Measurements from ENCODE around the gene CEP131.
A peak's percentile ranks its signal among the peaks of the same experiment; 100 is the strongest.

The CEP131 gene

DNA sequence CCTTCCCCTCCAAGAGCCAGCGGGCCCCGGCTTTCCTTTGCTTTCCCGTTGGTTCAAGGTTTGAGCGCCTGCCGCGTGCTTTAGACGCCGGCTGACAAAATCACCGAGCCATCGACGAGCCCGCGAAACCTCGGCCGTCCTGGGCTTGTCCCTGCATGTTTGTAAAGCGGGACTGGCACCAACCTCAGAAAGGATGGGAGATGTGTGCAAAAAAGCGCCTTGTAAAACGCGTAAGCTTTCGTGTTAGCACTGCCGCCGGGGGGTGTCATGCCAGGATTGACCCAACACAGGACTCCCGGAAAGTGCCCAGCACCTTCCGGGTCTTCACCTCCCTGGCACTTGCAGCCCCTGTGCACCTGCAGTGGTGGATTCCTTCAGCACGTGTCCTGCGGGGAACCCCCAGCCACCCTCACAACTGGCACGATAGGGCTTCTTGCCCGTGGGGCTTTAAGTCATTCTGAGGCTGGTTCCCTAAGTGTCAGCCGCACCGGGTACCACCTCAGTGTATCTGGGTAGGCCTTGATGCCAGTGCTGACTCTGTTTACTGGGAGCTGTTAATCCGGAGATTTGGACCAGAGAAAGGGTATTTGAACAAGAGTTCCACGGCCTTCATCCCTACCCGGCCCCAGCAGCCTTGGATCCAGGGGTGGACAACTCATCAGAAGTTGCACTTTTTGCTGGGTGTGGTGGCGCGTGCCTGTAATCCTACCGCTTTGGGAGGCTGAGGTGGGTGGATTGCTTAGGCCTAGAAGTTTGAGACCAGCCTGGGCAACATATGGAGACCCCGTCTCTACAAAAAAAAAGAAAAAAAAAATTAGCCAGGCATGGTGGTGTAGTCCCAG is 17.2 kb upstream of the CEP131 start:
- H3K9me3 ChIP-seq (ENCODE audit: control insufficient read depth in 1 of 2, low read length in 2 of 2): no peaks in the 10 kb centered on the region
- H3K27me3 ChIP-seq (ENCODE audit: control insufficient read depth in 1 of 2, insufficient read depth in 2 of 2, low read length in 2 of 2): no peaks in the 10 kb centered on the region
- H3K36me3 ChIP-seq (ENCODE audit: control insufficient read depth in 1 of 2, insufficient read depth in 2 of 2, low read length in 2 of 2): peaks cover 0 to 1% of the 10 kb centered on the region in 2 donors
- peak overlapping the region; percentile 66 to 70 for H3K9ac ChIP-seq (ENCODE audit: low read depth in 1 of 2, low read length in 2 of 2)
- peaks cover 22 to 24% of the 10 kb centered on the region in 2 donors for H3K4me1 ChIP-seq (ENCODE audit: control insufficient read depth in 1 of 2, insufficient read depth in 2 of 2, low read length in 2 of 2)
- peak overlapping the region; percentile 73 to 82 for H3K4me3 ChIP-seq (ENCODE audit: low read depth in 1 of 2, low read length in 2 of 2)
- H3K27ac ChIP-seq (ENCODE audit: low read depth, low read length): no peak overlapping the region

DNA sequence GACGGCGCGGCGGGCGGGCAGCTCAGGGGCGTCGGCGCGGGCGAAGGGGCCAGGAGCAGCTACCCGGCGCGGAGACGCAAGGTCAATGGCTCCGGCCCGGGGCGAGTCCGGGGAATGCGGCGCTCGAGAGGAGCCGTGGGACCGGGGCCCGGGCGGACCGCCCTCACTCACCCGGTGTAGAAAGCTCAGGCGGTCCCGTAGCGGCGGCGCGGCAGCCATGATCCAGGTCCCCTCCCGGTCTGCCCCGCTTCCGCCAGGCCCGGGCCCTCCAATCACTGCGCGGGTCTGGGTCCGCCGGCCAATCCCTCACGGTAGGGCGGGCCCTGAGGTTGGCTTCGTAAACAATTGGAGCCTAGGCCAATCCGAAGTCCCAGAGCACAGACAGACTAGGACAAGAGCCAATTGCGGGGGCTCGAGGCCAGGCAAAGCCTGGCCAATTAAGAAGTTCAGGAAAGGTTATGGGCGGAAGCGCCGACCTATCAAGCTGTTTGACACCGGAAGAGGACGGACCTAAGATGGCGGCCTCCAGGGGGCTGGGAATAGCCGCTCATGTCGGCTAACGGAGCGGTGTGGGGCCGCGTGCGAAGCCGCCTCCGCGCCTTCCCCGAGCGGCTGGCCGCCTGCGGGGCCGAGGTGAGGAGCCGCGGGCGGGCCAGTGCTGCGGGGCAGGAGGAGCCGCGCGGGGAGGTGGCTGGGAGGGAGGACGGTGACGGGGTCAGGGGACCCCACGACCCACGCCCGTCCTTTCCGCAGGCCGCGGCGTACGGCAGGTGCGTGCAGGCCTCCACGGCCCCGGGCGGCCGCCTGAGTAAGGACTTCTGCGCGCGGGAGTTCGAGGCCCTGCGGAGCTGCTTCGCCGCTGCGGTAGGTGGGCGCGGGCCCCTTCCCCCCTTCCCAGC is 16.3 kb upstream of the CEP131 start, which contains the start of the genes NDUFAF8 and TEPSIN:
Gene NDUFAF8, plus strand, starts transcription at position 504 of the 899 bp plus-strand sequence. Its CDS starts 46 bp downstream, at position 550.
Gene TEPSIN, minus strand, starts transcription at position 241 of the 899 bp plus-strand sequence. Its CDS starts 22 bp downstream, at position 219.
- H3K27me3 ChIP-seq (ENCODE audit: control insufficient read depth in 1 of 2, insufficient read depth in 2 of 2, low read length in 2 of 2): no peaks in the 10 kb centered on the region
- H3K36me3 ChIP-seq (ENCODE audit: control insufficient read depth in 1 of 2, insufficient read depth in 2 of 2, low read length in 2 of 2): no peaks in the 10 kb centered on the region
- peak within 1 kb of the TSS; percentile 82 to 94 for H3K4me3 ChIP-seq (ENCODE audit: low read depth in 1 of 2, low read length in 2 of 2)
- H3K9ac ChIP-seq (ENCODE audit: low read depth in 1 of 2, low read length in 2 of 2): peak within 1 kb of the TSS; percentile 74 to 76
- H3K9me3 ChIP-seq (ENCODE audit: control insufficient read depth in 1 of 2, low read length in 2 of 2): no peaks in the 10 kb centered on the region
- peaks cover 22 to 24% of the 10 kb centered on the region in 2 donors for H3K4me1 ChIP-seq (ENCODE audit: control insufficient read depth in 1 of 2, insufficient read depth in 2 of 2, low read length in 2 of 2)
- H3K27ac ChIP-seq (ENCODE audit: low read depth, low read length): no peak within 1 kb of the TSS

DNA sequence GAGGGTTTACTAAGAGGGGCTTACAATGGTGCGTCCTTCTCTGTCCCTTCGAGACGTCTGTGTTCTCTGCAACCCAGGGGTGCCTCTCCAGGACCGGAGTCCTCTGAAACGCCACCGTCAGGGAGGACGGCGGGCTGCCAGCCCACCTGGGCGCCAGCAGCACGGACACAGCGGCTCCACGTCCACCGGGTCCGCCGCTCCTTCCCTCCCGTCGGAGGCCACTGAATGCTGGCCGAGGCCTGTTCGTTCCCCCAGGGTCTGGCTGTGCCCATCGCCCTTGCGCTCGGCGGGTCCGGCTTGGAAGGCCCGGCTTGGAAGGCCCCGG is 15.7 kb upstream of the CEP131 start:
- H3K27me3 ChIP-seq (ENCODE audit: control insufficient read depth in 1 of 2, insufficient read depth in 2 of 2, low read length in 2 of 2): no peaks in the 10 kb centered on the region
- no peak overlapping the region for H3K27ac ChIP-seq (ENCODE audit: low read depth, low read length)
- H3K36me3 ChIP-seq (ENCODE audit: control insufficient read depth in 1 of 2, insufficient read depth in 2 of 2, low read length in 2 of 2): peaks cover 0 to 1% of the 10 kb centered on the region in 2 donors
- no peaks in the 10 kb centered on the region for H3K9me3 ChIP-seq (ENCODE audit: control insufficient read depth in 1 of 2, low read length in 2 of 2)
- H3K4me3 ChIP-seq (ENCODE audit: low read depth in 1 of 2, low read length in 2 of 2): peak overlapping the region; percentile 82 to 94
- peaks cover 22 to 24% of the 10 kb centered on the region in 2 donors for H3K4me1 ChIP-seq (ENCODE audit: control insufficient read depth in 1 of 2, insufficient read depth in 2 of 2, low read length in 2 of 2)
- H3K9ac ChIP-seq (ENCODE audit: low read depth in 1 of 2, low read length in 2 of 2): peak overlapping the region; percentile 74 to 76

DNA sequence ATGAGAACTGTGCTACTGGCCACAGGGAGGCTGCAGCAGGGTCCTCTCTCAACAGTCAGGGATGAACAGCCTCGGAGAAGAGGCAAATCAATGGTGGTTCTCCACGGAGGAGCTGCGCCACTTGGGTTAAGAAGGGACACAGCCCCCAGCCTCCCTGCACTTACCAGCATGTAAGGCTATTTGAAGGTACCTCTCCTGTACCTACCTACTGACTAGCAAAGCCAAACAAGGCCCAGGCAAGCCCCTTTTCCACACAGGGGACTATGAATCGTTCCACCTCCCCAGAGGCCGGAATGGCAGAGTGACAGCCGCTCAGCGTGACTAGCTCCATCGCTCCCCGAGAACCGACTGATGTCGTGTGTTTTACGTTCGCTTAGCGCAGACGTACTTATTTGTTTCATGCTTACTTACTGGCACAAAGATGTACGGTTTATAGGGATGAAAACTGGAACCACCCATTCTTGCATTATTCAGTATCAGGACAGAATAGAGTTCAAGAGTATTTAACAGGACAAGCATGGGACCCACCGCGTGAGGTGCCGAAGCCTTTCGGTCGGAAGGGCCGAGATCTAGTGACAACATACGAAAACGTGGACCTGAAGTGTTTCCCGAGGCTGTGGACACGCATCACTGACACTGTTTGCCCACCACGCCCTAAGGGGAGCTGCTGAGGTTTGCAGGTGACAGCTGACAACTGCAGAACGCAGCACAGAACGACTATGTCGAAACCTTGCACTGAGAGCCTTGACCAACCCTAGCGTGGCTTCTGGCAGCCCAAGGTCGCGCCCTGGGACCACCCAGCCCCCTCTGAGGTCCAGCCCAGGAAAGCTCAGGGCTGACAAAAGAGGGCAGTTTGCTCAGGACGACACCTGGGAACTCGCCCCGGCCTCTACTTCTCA is 15.1 kb upstream of the CEP131 start:
- peak overlapping the region; percentile 74 to 76 for H3K9ac ChIP-seq (ENCODE audit: low read depth in 1 of 2, low read length in 2 of 2)
- H3K9me3 ChIP-seq (ENCODE audit: control insufficient read depth in 1 of 2, low read length in 2 of 2): no peaks in the 10 kb centered on the region
- H3K27me3 ChIP-seq (ENCODE audit: control insufficient read depth in 1 of 2, insufficient read depth in 2 of 2, low read length in 2 of 2): no peaks in the 10 kb centered on the region
- H3K4me3 ChIP-seq (ENCODE audit: low read depth in 1 of 2, low read length in 2 of 2): peak overlapping the region; percentile 82 to 94
- H3K36me3 ChIP-seq (ENCODE audit: control insufficient read depth in 1 of 2, insufficient read depth in 2 of 2, low read length in 2 of 2): peaks cover 0 to 7% of the 10 kb centered on the region in 2 donors
- H3K27ac ChIP-seq (ENCODE audit: low read depth, low read length): no peak overlapping the region
- H3K4me1 ChIP-seq (ENCODE audit: control insufficient read depth in 1 of 2, insufficient read depth in 2 of 2, low read length in 2 of 2): peaks cover 22 to 24% of the 10 kb centered on the region in 2 donors

DNA sequence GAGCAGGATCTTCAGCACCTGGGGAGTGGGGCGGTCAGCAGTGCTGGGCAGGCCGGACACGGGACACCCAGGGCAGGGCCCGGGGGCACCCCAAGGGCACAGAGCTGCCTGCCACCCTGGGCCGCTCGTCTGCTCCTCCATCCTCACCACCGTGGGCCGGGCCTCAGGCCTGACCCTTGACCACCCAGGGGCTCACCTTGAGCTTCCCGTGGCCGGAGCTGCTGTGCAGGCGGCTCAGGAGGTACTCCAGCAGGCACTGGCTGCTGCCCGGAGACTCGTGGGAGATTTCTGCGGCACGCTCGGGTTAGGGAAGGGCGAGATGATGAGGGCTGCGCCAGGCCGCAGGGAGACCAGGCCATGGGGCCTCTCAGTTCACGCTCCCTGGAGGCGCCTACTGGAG is 14.0 kb upstream of the CEP131 start:
- H3K9me3 ChIP-seq (ENCODE audit: control insufficient read depth in 1 of 2, low read length in 2 of 2): no peaks in the 10 kb centered on the region
- H3K9ac ChIP-seq (ENCODE audit: low read depth in 1 of 2, low read length in 2 of 2): no peak overlapping the region
- no peak overlapping the region for H3K27ac ChIP-seq (ENCODE audit: low read depth, low read length)
- H3K27me3 ChIP-seq (ENCODE audit: control insufficient read depth in 1 of 2, insufficient read depth in 2 of 2, low read length in 2 of 2): no peaks in the 10 kb centered on the region
- no peak overlapping the region for H3K4me3 ChIP-seq (ENCODE audit: low read depth in 1 of 2, low read length in 2 of 2)
- H3K4me1 ChIP-seq (ENCODE audit: control insufficient read depth in 1 of 2, insufficient read depth in 2 of 2, low read length in 2 of 2): peaks cover 22 to 24% of the 10 kb centered on the region in 2 donors
- peaks cover 0 to 15% of the 10 kb centered on the region in 2 donors for H3K36me3 ChIP-seq (ENCODE audit: control insufficient read depth in 1 of 2, insufficient read depth in 2 of 2, low read length in 2 of 2)

DNA sequence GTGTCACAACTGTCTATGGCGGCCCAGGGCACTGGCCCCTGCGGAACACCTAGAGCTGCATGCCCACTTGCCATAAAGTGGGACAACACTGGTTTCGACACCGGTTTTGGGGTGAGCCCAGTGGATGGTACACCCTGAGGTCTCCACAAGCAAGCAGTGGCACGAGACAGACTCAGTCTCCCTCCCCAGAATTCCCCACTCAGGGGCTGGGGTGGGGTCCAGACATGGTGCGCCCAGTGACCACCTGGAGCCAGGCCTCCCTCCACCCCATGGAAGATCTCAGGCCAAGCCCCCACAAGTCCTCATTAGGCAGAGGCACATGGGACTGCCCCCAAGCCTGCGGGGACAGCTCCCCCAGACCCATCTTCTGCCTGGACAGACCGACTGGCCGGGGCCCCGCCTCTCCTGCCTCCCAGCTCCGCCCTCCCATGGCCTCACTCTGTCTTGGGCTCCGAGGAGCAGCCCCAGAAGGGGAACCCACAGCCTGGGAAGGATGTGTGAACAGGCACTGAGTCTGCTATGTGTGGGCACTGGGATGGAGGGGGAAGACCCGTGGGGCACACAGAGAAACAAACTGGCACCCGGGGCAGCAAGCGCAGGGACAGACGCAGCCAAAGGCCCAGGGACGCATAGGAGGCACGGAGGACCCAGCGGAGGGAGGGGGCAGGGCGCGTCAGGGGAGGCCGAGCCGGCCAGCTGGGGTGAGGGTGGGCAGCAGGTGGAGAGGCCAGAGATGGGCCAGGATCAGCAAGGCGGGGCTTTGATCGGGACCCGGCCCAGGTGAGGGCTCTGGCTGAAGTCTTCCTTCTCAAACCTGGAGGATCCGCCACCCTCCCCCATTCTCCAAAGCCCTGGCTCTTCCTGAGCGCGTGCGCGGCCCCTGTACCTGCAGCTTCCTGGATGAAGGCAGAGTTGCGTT is 13.3 kb upstream of the CEP131 start:
- Histone ChIP-seq H3K9ac (ENCODE audit: low read depth in 1 of 2, low read length in 2 of 2) (no peak overlapping the region), H3K9me3 (ENCODE audit: control insufficient read depth in 1 of 2, low read length in 2 of 2) (no peaks in the 10 kb centered on the region), H3K4me1 (ENCODE audit: control insufficient read depth in 1 of 2, insufficient read depth in 2 of 2, low read length in 2 of 2) (peaks cover 22 to 24% of the 10 kb centered on the region in 2 donors), H3K36me3 (ENCODE audit: control insufficient read depth in 1 of 2, insufficient read depth in 2 of 2, low read length in 2 of 2) (peaks cover 2 to 22% of the 10 kb centered on the region in 2 donors), H3K4me3 (ENCODE audit: low read depth in 1 of 2, low read length in 2 of 2) (no peak overlapping the region), H3K27ac (ENCODE audit: low read depth, low read length) (no peak overlapping the region), H3K27me3 (ENCODE audit: control insufficient read depth in 1 of 2, insufficient read depth in 2 of 2, low read length in 2 of 2) (no peaks in the 10 kb centered on the region)

DNA sequence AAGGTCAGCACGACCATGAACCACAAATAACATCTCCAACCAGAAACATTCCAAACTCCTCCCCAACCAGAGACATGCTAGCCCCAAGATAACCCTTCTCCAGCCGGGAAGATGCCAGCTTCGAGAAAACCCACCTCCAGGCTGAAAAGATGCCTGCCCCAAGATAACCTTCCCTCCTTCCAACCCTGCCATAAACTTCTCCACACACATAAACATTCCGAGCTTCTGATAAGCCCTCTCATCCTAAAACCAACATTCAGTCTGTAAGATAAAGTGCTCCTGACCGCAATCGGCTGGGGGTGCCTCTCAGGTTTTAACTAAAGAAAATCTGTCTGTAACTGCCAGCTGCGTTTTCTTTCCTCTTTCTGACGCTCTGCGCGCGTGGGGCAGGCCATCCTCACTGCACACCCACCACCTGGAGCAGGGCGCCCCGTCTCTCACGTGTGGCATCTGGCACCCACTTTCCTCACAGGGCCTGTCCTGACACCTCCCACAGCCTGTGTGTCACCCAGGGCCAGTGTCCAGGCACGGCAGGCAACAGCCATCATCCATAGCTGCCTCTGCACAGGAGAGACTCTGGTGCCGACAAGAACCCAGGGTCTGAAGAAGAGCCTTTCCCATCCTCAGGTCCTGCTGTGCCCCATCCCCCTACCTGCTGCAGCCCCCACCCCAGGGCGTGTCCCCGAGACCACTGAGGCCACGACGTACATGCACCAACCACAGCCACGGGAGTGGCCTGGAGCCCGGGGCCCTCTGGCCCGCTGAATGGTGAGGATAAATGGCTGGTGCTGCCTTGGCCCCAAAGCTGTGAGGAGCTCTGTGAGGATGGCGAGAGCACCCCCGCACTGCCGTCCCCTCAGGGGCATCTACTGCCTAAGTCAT is 12.4 kb upstream of the CEP131 start:
- H3K4me1 ChIP-seq (ENCODE audit: control insufficient read depth in 1 of 2, insufficient read depth in 2 of 2, low read length in 2 of 2): peaks cover 16 to 22% of the 10 kb centered on the region in 2 donors
- H3K27ac ChIP-seq (ENCODE audit: low read depth, low read length): no peak overlapping the region
- H3K4me3 ChIP-seq (ENCODE audit: low read depth in 1 of 2, low read length in 2 of 2): no peak overlapping the region
- H3K27me3 ChIP-seq (ENCODE audit: control insufficient read depth in 1 of 2, insufficient read depth in 2 of 2, low read length in 2 of 2): no peaks in the 10 kb centered on the region
- H3K9me3 ChIP-seq (ENCODE audit: control insufficient read depth in 1 of 2, low read length in 2 of 2): no peaks in the 10 kb centered on the region
- peaks cover 5 to 31% of the 10 kb centered on the region in 2 donors for H3K36me3 ChIP-seq (ENCODE audit: control insufficient read depth in 1 of 2, insufficient read depth in 2 of 2, low read length in 2 of 2)
- no peak overlapping the region for H3K9ac ChIP-seq (ENCODE audit: low read depth in 1 of 2, low read length in 2 of 2)

DNA sequence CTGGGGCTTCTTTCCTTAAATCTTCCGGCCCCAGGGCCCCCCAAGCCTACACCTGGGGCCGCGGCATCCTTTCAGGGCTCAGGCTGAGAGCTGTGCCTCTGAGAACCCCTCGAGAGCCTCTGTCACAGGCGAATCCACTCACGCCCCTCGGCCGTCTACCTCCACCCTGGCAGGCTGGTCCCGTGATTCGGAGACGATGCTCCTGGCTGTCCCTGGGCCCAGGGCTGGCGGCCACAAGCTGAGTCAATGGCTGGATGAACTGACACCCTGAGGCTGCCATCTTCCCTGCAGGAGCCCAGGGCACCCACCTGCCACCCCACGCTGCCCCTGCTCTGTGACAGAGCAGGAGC is 11.7 kb upstream of the CEP131 start:
- H3K9me3 ChIP-seq (ENCODE audit: control insufficient read depth in 1 of 2, low read length in 2 of 2): no peaks in the 10 kb centered on the region
- peaks cover 10 to 16% of the 10 kb centered on the region in 2 donors for H3K4me1 ChIP-seq (ENCODE audit: control insufficient read depth in 1 of 2, insufficient read depth in 2 of 2, low read length in 2 of 2)
- no peaks in the 10 kb centered on the region for H3K27me3 ChIP-seq (ENCODE audit: control insufficient read depth in 1 of 2, insufficient read depth in 2 of 2, low read length in 2 of 2)
- H3K27ac ChIP-seq (ENCODE audit: low read depth, low read length): no peak overlapping the region
- H3K36me3 ChIP-seq (ENCODE audit: control insufficient read depth in 1 of 2, insufficient read depth in 2 of 2, low read length in 2 of 2): peaks cover 11 to 38% of the 10 kb centered on the region in 2 donors
- H3K4me3 ChIP-seq (ENCODE audit: low read depth in 1 of 2, low read length in 2 of 2): no peak overlapping the region
- H3K9ac ChIP-seq (ENCODE audit: low read depth in 1 of 2, low read length in 2 of 2): no peak overlapping the region

Data from duodenal mucosa (tissue), 2 donors.